Epithelial cell of esophagus (primary cell): ENCODE results near the gene TOP1.

ENCODE experiments used
- DNase-seq: peaks from one replicate; pipeline ENCODE4 v3.0.0; 2010; ENCODE audit warnings: low read depth
- H3K4me3 ChIP-seq: 2 replicates; pipeline ENCODE4 v1.5.1; 2011; ENCODE audit warnings: mild to moderate bottlenecking, low read length, control low read depth
- TF ChIP-seq, protein P1 (sequence below): IDR thresholded peaks from 2 replicates; pipeline ENCODE4 v1.5.1; 2011; ENCODE audit warnings: low read depth, mild to moderate bottlenecking, low read length, control low read depth, inconsistent platforms; ENCODE audit not compliant: insufficient read depth; ENCODE audit errors: missing control alignments

The TOP1 gene

DNA sequence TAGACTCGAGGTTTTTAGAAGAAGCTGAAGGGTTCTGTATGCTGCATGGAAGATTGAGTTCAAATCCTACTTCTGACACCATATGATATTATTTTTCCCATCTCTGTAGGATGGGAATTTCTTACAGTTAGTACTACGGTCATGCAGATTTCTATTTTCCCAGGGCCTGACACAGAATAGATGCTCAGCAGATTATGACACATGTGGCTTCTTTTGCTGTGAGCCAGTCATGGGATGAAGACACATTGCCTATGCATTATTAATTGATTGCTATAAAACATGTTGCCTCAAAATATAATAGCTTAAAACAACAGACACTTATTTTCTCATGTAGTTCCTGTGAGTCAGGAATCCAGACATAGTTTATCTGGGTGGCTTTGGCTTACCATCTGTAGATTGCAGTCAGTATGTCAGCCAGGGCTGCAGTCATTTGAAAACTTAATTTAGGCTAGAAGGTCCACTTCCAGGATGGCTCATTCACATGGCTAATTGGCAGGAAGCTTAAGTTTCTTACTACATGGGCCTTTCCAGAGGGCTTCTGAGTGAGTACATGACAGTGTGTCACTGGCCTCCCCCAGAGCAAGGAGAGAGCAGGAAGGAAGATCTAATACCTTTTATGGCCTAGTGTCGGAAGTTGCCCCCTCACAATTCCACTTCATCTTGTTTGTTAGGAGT, 29.5 kb downstream of the TOP1 start:
- peak; percentile 72 for DNase-seq
- TF ChIP-seq, protein P1, sequence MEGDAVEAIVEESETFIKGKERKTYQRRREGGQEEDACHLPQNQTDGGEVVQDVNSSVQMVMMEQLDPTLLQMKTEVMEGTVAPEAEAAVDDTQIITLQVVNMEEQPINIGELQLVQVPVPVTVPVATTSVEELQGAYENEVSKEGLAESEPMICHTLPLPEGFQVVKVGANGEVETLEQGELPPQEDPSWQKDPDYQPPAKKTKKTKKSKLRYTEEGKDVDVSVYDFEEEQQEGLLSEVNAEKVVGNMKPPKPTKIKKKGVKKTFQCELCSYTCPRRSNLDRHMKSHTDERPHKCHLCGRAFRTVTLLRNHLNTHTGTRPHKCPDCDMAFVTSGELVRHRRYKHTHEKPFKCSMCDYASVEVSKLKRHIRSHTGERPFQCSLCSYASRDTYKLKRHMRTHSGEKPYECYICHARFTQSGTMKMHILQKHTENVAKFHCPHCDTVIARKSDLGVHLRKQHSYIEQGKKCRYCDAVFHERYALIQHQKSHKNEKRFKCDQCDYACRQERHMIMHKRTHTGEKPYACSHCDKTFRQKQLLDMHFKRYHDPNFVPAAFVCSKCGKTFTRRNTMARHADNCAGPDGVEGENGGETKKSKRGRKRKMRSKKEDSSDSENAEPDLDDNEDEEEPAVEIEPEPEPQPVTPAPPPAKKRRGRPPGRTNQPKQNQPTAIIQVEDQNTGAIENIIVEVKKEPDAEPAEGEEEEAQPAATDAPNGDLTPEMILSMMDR: no peak
- H3K4me3 ChIP-seq: no peak overlapping the region

DNA sequence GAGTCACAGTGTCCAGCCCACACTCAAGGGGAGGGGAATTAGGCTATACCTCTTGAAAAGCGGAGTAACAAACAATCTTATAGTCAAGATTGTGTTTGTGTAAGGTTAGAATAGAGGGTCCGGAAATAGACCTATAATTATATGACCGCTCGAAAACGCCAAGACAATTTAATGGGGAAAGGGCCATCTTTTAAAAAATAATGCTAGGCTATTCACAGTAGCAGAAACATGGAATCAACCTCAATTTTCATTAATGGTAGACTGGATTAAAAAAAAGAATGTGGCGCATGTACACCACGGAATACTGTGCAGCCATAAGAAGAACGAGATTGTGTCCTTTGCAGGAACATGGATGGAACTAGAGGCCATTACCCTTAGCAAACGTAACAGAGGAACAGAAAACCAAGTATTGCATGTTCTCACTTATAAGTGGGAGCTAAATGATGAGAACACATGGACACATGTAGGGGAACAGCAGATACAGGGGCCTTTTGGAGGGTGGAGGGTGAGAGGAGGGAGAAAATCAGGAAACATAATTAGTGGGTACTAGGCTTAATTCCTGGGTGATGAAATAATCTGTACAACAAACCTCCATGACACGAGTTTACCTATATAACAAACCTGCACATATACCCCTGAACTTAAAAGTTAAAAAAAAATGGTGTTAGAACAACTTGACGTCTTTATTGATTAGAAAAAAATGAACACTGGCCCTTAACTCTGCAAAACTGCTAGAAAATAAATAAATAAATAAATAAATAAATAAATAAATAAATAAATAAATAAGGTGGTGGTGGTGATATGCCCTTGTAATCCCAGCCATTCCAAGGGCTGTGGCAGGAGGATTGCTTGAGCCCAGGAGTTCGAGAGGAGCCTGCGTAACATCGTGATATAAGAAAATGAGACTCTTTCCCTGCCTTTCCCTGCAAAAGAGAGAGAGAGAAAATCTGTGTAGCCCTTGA, 30.3 kb downstream of the TOP1 start:
- TF ChIP-seq, protein P1: no peak
- DNase-seq: no peak
- H3K4me3 ChIP-seq: no peak overlapping the region

DNA sequence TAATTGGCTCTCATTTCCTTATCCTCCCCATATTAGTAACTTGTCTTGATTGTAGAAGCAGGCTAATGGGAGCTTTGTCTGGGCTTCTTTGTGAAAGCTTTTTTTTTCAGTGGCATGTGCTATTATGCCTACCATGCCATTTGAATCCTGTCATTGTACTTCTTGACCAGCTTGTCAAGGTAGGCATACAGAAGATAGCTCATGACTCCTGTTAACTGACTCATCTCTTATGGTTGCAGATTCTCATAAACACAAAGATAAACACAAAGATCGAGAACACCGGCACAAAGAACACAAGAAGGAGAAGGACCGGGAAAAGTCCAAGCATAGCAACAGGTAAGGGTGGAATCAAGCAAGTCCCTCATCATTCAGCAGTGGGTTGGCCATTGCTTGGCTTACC, 32.5 kb downstream of the TOP1 start:
- TF ChIP-seq, protein P1: no peak
- no peak overlapping the region for H3K4me3 ChIP-seq
- DNase-seq: peak; percentile 40

DNA sequence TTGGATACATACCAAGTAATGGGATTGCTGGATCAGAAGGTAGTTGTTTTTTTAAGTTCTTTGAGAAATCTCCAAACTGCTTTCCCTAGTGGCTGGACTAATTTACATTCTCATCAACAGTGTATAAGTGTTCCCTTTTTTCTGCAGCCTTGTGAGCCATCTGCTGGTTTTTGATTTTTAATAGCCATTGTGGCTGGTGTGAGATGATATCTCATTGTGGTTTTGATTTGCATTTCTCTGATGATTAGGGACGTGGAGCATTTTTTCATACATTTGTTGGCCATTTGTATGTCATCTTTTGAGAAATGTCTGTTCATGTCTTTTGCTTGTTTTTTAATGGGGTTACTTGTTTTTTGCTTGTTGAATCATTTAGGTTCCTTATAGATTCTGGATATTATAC, 34.8 kb downstream of the TOP1 start:
- no peak overlapping the region for H3K4me3 ChIP-seq
- DNase-seq: no peak
- TF ChIP-seq, protein P1: no peak

DNA sequence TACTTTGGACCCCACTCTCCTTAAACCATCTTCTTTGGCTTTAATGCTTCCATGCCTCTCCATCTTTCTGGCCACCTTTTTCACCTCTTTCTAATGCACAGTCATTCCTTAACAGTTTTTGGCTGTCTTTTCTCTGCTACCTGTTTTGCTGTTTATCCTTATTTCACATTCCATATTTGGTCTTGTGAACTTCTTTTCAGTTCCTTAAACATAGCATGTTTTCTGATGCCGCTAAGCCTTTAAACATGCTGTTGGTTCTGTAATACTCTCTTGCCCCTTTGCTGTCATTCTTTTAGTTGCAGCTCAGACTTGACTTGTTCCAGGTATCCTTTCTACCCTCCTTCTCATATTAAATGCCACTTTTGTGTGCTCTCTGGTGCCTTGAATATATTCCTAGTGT, 35.8 kb downstream of the TOP1 start:
- no peak overlapping the region for H3K4me3 ChIP-seq
- DNase-seq: no peak
- TF ChIP-seq, protein P1: no peak

DNA sequence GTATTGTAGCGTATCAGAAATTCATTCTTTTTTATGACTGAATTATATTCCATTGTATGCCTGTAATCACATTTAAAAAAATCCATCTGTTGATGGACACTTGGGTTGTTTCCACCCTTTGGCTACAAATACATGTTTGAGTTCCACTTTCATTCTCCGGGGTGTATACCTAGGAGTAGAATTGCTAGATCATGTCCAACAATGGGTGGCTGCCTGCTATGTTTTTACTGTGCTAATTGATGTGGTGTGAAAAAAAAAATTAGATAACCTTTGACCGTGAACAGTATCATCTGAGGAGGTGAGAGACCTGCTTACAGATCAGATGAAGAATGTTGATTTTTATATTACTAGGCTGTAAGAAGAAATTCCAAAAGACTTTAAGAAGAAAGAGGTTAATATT, 37.1 kb downstream of the TOP1 start:
- TF ChIP-seq, protein P1: no peak
- DNase-seq: no peak
- H3K4me3 ChIP-seq: no peak overlapping the region

DNA sequence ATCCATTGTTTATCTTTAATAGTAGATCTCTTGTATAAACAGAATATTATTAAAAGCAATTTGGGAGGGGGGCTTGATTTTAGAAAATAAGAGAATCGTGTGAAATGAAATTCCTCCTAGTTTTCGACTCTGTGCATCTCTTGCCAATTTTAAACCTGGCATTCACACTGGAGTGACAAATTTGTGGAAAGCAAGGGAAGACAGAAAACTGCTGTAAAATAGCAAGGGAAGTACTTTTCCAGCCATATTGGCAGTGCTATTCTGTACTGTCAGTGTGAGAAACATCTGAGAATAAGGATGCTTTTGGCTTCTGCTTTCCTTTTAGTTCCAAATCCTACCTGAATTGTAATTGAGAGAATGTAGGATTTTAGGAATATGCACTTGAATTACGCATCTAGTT, 40.2 kb downstream of the TOP1 start:
- no peak for DNase-seq
- TF ChIP-seq, protein P1: no peak
- H3K4me3 ChIP-seq: no peak overlapping the region
